Calu3 (cell line): ENCODE data around the gene ITGB7. TPM values are rescaled to one million over a fixed set of nuclear protein-coding genes. Genes with fewer than 3 reads are reported as not detected.

Source experiments
- BruUV-seq: library from RNA; stranded (reverse); fragments of 400-500 nt; replicated peaks from 2 replicates; lab custom pipeline; 2021; lab: Mats Ljungman, UMichigan
- CTCF ChIA-PET: fragments of 300-600 bp; sonication (Branson Sonifier 250); formaldehyde crosslinking; loops from one replicate; lab custom pipeline; 2022; ENCODE audit warnings: antibody characterized with exemption; lab: Charles Lee
- DNase-seq: peaks from one replicate; pipeline ENCODE4 v3.0.0; 2022
- H3K27ac Mint-ChIP-seq: one replicate; pipeline ENCODE4 v1.8.0; 2022; ENCODE audit warnings: mixed read lengths; ENCODE audit not compliant: unreplicated experiment
- H3K27me3 Mint-ChIP-seq: one replicate; pipeline ENCODE4 v1.8.0; 2022; ENCODE audit warnings: mixed read lengths; ENCODE audit not compliant: unreplicated experiment
- H3K36me3 Mint-ChIP-seq: one replicate; pipeline ENCODE4 v1.8.0; 2022; ENCODE audit warnings: mild to moderate bottlenecking, moderate library complexity, mixed read lengths; ENCODE audit not compliant: insufficient read depth, unreplicated experiment
- H3K4me1 Mint-ChIP-seq: one replicate; pipeline ENCODE4 v1.8.0; 2022; ENCODE audit warnings: mild to moderate bottlenecking, low read depth, mixed read lengths; ENCODE audit not compliant: unreplicated experiment
- H3K4me3 Mint-ChIP-seq: one replicate; pipeline ENCODE4 v1.8.0; 2022; ENCODE audit warnings: mild to moderate bottlenecking, low read depth, moderate library complexity, mixed read lengths; ENCODE audit not compliant: unreplicated experiment
- H3K9me3 Mint-ChIP-seq: one replicate; pipeline ENCODE4 v1.8.0; 2022; ENCODE audit warnings: low read depth, mixed read lengths; ENCODE audit not compliant: unreplicated experiment
- intact Hi-C: fragments of 100-400 bp; cut with micrococcal nuclease; formaldehyde crosslinking; loops from one replicate; pipeline ENCODE4 v1.10.0; 2022; ENCODE audit not compliant: unreplicated experiment
- total RNA-seq: library from RNA; stranded (reverse); gene quantifications from 2 replicates; pipeline ENCODE4 v1.2.3, GENCODE V29; 2022
- TF ChIP-seq, protein P1 (sequence below): fragments of 200-600 bp; IDR thresholded peaks from one replicate; pipeline ENCODE4 v1.8.0; 2022; ENCODE audit warnings: antibody characterized with exemption; ENCODE audit not compliant: unreplicated experiment

ITGB7 gene
- total RNA-seq, 1 experiment from 2014 or later, result 4.3 TPM

DNA sequence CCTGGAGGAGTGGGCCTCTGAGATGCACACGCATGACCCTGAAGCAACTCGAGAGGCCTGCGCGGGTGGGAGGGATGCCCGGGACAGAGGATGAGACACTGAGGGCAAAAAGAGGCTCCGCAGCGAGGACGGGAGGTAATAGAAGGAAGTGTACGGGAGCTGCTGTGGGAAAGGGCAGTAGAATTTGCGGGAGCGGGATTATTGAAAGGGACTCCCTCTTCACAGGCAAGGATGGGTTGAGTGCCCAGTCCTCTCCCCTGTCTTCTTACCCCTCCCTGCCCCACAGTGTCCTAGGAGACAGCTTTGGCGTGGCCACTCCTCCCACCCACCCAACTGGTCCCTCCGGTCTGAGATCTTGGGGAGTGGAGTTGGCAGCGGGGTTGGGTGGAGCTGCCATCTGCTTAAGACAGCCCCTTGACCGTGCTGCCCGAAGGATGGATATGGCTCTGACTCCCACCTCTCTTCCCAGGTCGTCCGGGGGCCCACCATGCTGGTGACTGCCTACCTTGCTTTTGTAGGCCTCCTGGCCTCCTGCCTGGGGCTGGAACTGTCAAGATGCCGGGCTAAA lies 45.4 kb upstream of the ITGB7 start:
- TF ChIP-seq, protein P1, sequence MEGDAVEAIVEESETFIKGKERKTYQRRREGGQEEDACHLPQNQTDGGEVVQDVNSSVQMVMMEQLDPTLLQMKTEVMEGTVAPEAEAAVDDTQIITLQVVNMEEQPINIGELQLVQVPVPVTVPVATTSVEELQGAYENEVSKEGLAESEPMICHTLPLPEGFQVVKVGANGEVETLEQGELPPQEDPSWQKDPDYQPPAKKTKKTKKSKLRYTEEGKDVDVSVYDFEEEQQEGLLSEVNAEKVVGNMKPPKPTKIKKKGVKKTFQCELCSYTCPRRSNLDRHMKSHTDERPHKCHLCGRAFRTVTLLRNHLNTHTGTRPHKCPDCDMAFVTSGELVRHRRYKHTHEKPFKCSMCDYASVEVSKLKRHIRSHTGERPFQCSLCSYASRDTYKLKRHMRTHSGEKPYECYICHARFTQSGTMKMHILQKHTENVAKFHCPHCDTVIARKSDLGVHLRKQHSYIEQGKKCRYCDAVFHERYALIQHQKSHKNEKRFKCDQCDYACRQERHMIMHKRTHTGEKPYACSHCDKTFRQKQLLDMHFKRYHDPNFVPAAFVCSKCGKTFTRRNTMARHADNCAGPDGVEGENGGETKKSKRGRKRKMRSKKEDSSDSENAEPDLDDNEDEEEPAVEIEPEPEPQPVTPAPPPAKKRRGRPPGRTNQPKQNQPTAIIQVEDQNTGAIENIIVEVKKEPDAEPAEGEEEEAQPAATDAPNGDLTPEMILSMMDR, result no peak
- Mint-ChIP-seq H3K4me1 (peaks cover 27% of the 10 kb centered on the region), H3K27me3 (no peaks in the 10 kb centered on the region), H3K27ac (peak overlapping the region; percentile 85), H3K4me3 (peak overlapping the region; percentile 85), H3K9me3 (no peaks in the 10 kb centered on the region), H3K36me3 (peaks cover 20% of the 10 kb centered on the region)
- DNase-seq, result peak; percentile 58
- no TSS peak for BruUV-seq
- CTCF ChIA-PET, result interaction anchor here (2.1 to 2.3 kb wide), 2 partner anchors 15 to 38 kb away, joined by 6 to 21 read pairs; no protein-coding TSS in a partner anchor
- intact Hi-C loops, result loop anchor here (5.0 kb wide), 1 partner anchor 40 kb away; no protein-coding TSS in a partner anchor

DNA sequence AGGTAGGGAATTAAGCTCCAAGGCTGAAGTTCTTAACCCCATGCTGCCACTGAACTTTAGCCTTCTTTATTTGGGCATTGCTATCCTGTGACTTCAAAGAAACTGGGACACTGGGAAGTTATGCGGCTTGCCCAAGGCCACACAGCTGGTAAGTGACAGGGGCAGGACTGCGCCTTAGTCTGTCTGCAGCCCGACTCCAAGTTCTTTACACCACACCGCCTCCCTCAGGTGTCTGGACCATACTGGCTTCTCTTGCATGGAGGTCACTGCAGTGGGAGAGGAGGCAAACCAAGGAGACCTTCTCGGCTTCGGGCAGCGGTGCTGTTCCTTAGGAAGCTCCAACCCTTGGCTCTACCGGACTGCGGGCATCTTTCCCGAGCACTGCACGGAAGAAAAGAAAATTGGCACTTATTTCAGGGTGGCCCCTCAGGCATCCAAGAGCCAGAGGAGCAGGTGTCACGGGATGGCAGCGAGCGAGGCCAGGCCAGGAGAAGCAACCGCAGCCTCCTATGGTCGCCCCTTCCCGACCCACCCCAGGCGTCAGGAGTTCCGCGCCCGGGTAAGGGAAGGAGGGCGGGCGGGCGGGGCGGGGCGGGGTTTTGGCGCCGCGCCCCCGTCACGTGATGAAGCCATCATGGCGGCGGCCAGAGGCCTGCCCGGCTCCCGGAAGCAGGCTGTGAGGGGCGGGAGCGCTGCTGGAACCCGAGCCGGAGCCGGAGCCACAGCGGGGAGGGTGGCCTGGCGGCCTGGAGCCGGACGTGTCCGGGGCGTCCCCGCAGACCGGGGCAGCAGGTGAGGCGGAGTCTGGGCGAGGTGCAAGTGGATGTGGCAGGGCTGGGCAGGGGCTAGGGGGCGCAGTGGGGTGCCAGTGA lies 44.7 kb upstream of the ITGB7 start:
- BruUV-seq, result TSS peak; percentile 79
- CTCF ChIA-PET, result interaction anchor here (0.7 to 2.3 kb wide), 7 partner anchors 9 to 92 kb away, joined by 3 to 21 read pairs (median 3); no protein-coding TSS in a partner anchor
- Mint-ChIP-seq H3K27me3 (no peaks in the 10 kb centered on the region), H3K36me3 (peaks cover 20% of the 10 kb centered on the region), H3K9me3 (no peaks in the 10 kb centered on the region), H3K4me1 (peaks cover 27% of the 10 kb centered on the region), H3K4me3 (peak overlapping the region; percentile 85), H3K27ac (peak overlapping the region; percentile 85)
- TF ChIP-seq, protein P1, result peak; percentile 39
- DNase-seq, result peak; percentile 67
- intact Hi-C loops, result loop anchor here (5.0 kb wide), 1 partner anchor 39 kb away; no protein-coding TSS in a partner anchor

DNA sequence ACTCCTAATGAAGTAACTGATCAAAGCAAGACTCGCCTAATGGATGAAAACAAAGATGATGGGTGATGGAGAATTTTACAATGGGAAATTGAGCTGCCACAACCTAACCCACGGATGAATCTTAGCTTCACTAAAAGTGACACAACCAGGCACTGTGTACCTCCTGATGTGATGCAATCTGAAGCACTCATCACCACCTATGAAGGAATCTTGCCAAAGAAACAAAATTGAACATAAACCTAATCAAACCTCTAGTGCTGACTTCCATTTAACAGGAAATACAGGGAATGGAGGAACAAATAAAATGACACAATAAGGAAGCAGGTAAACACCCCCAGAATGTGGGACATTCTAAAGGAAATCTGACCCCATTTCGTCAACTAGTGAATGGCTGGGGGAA lies 38.2 kb upstream of the ITGB7 start:
- Mint-ChIP-seq H3K4me1 (peaks cover under 1% of the 10 kb centered on the region), H3K9me3 (no peaks in the 10 kb centered on the region), H3K27me3 (peaks cover 51% of the 10 kb centered on the region), H3K27ac (no peak overlapping the region), H3K4me3 (no peak overlapping the region), H3K36me3 (no peaks in the 10 kb centered on the region)
- no TSS peak for BruUV-seq
- intact Hi-C loops, result no loop called here
- DNase-seq, result no peak
- TF ChIP-seq, protein P1, result no peak
- CTCF ChIA-PET, result no interaction called here

DNA sequence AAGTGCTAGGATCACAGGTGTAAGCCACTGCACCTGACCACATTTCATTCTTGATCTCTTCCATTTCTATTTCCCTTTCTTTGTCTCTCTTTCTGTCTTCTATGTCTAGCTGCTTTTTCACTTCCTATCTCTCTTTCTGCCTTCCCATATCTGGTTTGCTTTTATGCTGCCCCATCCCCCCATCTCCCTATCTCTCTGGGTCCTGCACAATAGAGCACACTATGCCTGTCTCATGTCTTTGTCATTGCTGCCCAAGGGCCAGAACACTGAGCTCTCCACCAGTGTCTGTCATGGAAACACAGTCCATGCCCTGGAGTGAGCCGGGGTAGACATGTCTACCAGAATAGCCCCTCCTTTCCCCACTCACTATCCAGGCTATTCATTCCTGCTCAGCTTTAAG lies 37.3 kb upstream of the ITGB7 start:
- DNase-seq, result no peak
- Mint-ChIP-seq H3K9me3 (no peaks in the 10 kb centered on the region), H3K36me3 (no peaks in the 10 kb centered on the region), H3K4me1 (peaks cover 7% of the 10 kb centered on the region), H3K27ac (no peak overlapping the region), H3K27me3 (peaks cover 51% of the 10 kb centered on the region), H3K4me3 (no peak overlapping the region)
- TF ChIP-seq, protein P1, result no peak
- CTCF ChIA-PET, result no interaction called here
- BruUV-seq, result no TSS peak
- intact Hi-C loops, result no loop called here
